IPS-11a (cell line): ENCODE data around the gene TPRA1.
A peak's percentile ranks its signal among the peaks of the same experiment; 100 is the strongest.

Source experiments
- H3K4me3 ChIP-seq: one replicate; pipeline ENCODE4 v1.5.1; 2013; ENCODE audit warnings: low read depth, low read length, control low read depth

Gene TPRA1

GRCh38 chr3:127590593-127591465 is at the start of gene TPRA1:
TSS of gene TPRA1 (minus strand) at chr3:127590733. CDS start at chr3:127580146, 10,587 bp downstream.
- H3K4me3 ChIP-seq: peak within 1 kb of the TSS; percentile 80

GRCh38 chr3:127640042-127640355 is 49.5 kb upstream of the TPRA1 start:
- H3K4me3 ChIP-seq: no peak overlapping the region

- H3K4me3 ChIP-seq: no peak overlapping the region
These were observed 48.9 kb upstream of the TPRA1 start for GRCh38 chr3:127639173-127640041.

GRCh38 chr3:127637971-127638370 is 47.4 kb upstream of the TPRA1 start:
- no peak overlapping the region for H3K4me3 ChIP-seq

GRCh38 chr3:127637546-127637945 is 47.0 kb upstream of the TPRA1 start:
- no peak overlapping the region for H3K4me3 ChIP-seq

- no peak overlapping the region for H3K4me3 ChIP-seq
These were observed 44.1 kb upstream of the TPRA1 start for GRCh38 chr3:127634653-127635052.

GRCh38 chr3:127632035-127632820 is 41.7 kb upstream of the TPRA1 start:
- no peak overlapping the region for H3K4me3 ChIP-seq

GRCh38 chr3:127630811-127631714 is 40.5 kb upstream of the TPRA1 start:
- H3K4me3 ChIP-seq: no peak overlapping the region

GRCh38 chr3:127629467-127630403 is 39.2 kb upstream of the TPRA1 start:
- H3K4me3 ChIP-seq: peak overlapping the region; percentile 35

- H3K4me3 ChIP-seq: peak within 1 kb of the TSS; percentile 35
These were observed 38.4 kb upstream of the TPRA1 start, which contains the start of gene PODXL2 for GRCh38 chr3:127628788-127629466. TSS of gene PODXL2 (plus strand) at chr3:127629185. CDS start at chr3:127629220, 35 bp downstream.

GRCh38 chr3:127628426-127628787 is 37.9 kb upstream of the TPRA1 start:
- no peak overlapping the region for H3K4me3 ChIP-seq

- no peak overlapping the region for H3K4me3 ChIP-seq
These were observed 35.3 kb upstream of the TPRA1 start for GRCh38 chr3:127625821-127626220.

- H3K4me3 ChIP-seq: no peak overlapping the region
These were observed 33.5 kb upstream of the TPRA1 start for GRCh38 chr3:127624063-127624462.

GRCh38 chr3:127622772-127623576 is 32.4 kb upstream of the TPRA1 start:
- no peak overlapping the region for H3K4me3 ChIP-seq

- H3K4me3 ChIP-seq: no peak overlapping the region
These were observed 31.5 kb upstream of the TPRA1 start for GRCh38 chr3:127622031-127622430.

GRCh38 chr3:127620637-127621375 is 30.3 kb upstream of the TPRA1 start:
- H3K4me3 ChIP-seq: no peak overlapping the region

GRCh38 chr3:127618891-127619290 is 28.4 kb upstream of the TPRA1 start:
- H3K4me3 ChIP-seq: no peak overlapping the region
